GM11168 (cell line): ENCODE results near the gene FIGNL2.

ENCODE experiments used
- in situ Hi-C: fragments of 300-500 bp; cut with MboI; formaldehyde crosslinking; loops from one replicate; pipeline ENCODE4 v1.12.0; 2022; ENCODE audit warnings: low sequenced_read_pairs; ENCODE audit not compliant: unreplicated experiment

FIGNL2 gene

DNA sequence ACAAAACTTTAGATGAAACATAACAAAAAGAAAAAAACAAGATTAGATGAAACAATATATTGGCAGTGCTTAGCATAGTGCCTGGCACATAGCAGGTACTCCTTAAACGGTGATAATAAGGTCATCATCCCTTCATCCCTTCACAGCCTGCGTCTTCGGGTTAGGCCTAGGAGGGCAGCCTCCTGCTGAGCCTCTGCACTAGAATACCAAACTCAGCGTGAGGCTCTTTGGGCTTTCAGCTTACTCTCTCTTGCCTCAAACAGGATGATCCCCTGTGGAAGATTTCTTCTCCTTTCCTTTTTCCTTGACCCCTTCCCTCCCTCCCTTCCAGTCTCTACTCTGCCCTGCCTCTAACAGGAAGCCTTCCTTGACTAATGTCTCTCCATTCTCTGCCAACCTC is 14.4 kb upstream of the FIGNL2 start:
- in situ Hi-C loops: no loop called here

- in situ Hi-C loops: no loop called here
Observed at GRCh38 chr12:51860986-51861385, 12.5 kb upstream of the FIGNL2 start.

DNA sequence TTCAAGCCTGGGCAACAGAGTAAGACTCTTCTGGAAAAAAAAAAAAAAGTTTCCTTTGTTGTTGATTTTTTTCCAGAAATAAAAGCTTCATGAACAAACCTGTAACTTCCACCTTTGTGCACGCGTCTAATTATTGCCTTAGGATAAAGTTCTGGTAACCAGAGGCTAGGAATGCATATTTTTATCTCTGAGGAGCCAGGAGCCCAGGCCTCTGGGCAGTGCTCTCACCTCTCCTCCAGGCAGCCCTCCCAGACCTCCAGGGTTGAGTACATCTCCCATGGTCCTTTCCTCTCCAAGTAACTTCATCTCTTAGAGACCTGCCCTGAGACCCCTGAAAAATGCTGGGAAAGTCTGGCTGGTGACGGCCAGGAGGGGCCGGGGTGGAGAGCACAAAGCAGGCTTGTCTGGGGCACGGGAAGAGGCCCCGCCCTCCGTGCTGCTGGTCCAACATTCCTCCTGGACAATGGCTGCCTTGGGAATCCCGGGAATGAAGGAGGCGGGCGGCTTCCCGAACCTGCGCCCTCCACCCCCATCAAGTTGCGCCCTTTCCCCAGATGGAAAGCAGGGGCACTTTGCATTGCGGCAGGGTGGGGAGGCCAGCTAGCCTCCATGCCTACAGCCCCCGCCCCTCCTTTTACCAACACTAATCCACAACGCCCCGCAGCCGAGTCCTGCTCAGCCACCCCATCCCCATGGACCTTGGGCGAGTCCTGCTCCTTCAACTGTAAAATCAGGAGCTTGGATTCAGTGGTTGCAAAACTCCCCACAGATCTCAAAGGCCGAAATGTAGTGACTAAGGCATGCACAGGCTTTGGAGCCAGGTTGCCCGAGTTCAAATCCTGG is 7.3 kb upstream of the FIGNL2 start:
- in situ Hi-C loops: no loop called here

- in situ Hi-C loops: no loop called here
Observed at GRCh38 chr12:51852404-51853137, 4.1 kb upstream of the FIGNL2 start.

DNA sequence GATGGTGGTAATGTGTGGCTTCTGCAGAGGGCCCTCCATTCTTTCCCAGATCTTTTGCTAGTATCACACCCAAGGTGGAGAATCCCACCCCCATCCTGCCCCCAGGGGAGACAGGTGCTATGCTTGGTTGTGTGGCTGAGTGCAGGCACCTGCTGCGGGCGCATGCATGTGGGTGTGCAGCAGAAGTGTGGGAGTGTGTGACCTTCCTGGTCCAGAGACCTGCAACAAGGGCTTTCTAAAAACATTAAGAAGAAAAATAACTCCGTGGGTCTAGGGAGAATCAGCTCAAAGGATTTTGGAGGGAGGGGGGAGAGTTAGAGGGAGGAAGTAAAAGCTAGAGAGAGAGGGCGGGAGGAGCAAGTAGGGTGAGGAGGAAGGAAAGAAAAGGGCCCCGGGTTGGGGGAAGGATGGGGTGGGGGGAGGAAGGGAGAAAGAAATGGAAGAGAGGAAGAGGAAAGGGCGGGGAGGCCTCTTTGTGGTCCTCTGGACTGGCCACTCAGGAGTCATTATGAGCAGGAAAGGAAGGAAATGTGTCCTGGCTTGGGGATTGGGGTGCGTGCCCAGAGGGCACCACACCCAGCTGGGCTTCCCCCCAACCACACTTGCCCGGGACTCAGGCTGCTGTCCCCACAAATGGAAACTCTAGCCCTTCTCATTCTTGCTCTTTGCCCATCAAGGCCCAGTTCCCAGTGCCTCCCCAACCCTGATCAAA is 3.1 kb upstream of the FIGNL2 start:
- in situ Hi-C loops: no loop called here

DNA sequence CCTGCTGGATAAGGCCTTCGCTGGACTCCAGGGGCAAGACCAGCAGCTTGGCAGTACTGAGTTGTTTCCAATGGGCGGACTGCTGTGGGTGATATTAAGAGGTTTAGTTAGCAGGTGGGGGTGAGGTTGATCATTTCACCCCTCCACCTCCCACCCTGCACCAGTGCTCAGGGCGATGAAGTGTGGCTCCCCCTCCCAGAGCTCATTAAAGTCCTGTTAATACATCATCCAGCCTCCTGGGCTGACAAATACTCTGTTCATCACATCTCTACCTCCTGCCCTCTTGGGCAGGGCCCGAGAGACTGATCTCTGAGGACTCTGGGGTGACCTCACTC is 2.4 kb upstream of the FIGNL2 start:
- in situ Hi-C loops: no loop called here

DNA sequence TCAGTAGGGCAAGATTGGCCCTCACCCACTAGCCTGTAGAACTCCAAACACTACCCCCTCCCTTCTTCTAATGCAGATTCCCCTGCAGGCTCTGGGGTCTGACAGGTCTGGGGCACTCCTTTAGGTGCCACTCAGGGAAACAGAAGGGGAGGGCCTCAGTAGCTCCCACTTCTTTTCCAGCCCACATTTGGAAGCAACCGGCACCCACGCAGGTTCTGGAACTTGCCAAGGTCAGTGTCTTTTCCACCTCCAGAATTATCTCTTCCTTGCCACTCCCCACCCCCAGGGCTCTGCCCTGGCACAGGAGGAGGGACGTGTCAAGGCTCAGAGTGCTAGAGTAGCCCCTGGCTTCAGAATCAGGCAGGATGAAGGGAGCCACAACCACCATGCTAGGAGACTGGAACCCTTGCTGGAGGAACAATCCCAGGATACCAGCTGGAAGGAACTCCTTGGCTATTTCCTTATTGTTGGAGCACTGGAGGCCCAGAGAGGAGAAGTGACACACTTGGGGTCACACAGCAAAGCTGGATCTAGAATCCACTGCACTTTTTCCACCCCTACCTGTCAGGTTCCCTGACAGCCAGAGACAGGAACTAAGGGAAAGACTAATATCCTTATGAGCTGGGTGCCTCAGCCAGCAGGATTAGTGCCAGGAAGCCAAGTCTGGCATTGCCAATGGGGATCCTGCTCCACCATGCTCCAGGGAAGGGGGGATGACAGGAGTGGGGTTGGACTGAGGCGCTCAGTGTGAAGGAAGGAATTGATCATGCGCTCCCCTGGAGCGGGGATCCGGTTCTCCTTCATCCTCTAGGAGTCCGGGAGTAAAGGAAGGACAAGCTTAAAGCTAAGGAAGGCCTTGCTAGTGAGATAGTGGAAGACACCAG is 1.8 kb upstream of the FIGNL2 start:
- in situ Hi-C loops: no loop called here

GRCh38 chr12:51848841-51849735 is 570 bp upstream of the FIGNL2 start:
- in situ Hi-C loops: no loop called here

DNA sequence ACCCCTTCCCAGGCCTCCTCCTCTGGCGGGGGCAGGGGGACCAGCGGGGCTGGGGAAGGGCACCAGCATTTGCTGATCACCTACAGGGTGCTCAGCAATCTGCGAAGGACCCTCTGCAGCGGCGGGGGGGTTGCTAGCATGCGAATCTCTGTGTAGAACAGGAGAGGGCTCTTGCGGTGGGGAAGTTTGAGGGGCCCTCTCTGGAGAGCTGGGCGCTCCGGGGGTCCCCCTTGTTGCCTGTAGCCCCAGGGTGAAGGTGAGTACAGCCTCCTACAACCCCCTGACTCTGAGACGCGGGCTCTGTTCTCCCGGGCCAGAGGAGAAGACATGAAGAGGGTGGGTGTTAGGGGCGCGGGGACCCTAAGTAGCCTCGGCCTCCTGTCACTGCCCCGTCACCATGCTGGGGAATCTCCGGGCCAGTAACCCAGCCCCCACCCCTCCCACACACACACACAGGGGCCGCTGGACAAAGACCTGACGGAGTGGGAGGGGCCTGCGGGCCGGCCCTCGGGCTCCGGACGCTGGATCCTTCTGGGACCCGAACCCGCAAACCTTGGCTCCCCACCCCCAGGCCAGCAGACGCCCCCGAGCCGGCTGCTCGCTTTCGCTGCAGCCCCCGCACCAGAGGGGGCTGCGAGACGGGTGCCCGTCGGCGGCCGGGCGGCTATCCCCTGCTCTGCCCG is 734 bp downstream of the FIGNL2 start:
- in situ Hi-C loops: no loop called here

GRCh38 chr12:51846911-51847642 is 1.4 kb downstream of the FIGNL2 start:
- in situ Hi-C loops: no loop called here

- in situ Hi-C loops: no loop called here
Observed at GRCh38 chr12:51846271-51846691, 2.2 kb downstream of the FIGNL2 start.

DNA sequence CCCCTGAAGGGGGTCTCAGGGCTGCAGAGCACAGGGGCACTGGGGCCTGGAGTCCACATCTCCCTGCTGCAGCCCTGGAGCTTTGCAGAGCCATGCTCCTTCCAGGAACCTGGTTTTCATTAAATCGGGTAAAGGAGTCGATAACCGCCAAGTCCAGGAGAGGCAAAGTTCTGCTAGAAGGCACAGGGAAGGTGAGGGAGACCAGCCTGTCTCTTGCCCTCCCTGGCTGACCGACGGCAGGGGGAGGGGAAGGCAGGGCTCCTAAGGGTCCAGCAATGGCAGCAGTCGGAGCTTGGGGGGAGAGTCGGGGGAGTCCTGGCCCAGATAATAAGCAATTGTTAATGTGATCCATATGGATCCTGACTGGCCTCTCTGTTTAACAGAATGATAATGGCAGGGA is 3.0 kb downstream of the FIGNL2 start:
- in situ Hi-C loops: no loop called here

GRCh38 chr12:51844854-51845253 is 3.7 kb downstream of the FIGNL2 start:
- in situ Hi-C loops: no loop called here

DNA sequence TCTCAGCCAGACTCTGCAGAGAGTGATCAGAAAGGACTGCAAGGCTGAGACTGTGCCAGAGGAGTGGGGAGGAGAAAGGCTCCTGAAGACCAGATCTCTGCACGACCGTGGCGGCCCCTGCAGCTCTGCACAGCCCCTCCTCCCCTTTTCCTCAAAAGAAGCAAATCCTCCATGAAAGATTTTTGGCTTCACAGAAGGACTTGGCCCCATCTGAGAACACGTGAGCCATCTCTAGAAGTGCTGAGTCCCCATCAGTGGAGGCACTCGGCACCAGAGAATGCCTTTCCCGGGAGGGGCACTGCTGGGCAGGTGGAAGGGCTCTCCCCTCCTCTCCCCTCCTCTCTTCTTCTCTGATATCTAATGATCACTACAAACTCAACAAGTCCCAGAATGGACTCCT is 6.8 kb downstream of the FIGNL2 start:
- in situ Hi-C loops: no loop called here

DNA sequence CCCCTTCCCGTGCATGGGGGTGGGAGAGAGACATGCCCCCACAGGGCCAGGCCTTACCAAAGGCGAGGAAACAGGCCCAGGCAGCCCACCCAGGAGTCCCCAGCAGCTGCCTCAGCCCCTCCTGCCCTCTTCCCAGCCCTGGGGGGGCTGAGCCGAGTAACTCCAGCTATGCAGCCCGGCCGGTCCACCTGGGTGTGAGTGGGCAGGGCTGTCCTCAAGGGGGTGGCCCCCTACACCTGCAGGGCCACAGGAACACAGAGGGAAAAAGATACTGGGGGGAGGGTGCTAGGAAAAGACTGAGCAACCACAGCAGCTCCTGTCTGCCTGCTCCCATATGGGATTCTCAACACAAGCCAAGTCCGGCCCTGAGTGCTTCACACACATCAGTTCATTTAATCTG is 7.6 kb downstream of the FIGNL2 start:
- in situ Hi-C loops: no loop called here

DNA sequence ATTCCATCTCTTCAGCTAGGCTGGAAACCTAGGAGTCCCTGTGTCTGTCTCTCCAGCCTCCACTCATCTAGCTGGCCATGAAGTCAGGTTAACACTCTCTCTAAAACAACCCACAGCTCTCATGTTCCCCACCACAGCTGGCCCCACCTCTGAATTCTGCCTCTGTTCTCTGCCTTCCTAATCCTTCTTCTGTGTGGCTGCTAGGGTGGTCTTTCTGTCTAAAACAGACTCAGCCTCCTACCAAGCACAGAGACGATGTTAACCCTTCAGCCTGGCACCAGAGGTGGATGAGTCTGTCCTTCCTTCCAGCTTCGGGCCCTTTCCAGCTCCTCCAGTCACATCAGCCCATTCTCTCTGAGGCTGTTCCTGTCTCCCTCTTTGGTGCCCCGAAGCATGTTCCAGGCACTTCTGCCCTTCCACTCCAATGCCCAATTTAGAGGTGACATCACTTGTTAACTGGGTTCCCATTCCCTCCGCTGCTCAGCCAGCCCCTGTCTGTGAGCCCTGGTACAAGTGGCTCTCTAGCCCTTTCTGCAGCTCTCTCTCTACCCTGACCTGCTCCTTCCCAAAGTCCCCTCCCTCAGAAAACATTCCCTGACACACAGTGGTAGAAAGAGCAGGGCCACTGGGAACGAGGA is 9.1 kb downstream of the FIGNL2 start:
- in situ Hi-C loops: no loop called here

DNA sequence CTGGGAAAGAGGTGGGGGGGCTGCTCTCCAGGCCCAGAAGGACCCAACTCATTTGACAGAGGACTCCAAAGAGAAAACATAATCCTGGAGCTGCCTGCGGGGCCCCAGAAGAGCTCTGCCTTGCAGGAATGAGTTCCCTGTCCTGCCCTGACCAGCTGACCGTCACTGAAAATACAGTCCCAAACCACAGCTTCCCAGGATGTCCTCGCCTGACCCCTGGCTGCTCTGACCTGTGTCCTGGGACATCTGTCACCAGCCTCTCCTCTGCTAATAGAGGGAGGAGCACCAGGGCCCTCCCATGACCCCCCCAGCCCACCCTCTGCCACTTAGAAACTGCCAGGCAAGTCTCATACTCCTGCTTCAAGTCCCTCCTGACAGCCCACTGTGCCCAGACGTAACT is 9.8 kb downstream of the FIGNL2 start:
- in situ Hi-C loops: no loop called here

DNA sequence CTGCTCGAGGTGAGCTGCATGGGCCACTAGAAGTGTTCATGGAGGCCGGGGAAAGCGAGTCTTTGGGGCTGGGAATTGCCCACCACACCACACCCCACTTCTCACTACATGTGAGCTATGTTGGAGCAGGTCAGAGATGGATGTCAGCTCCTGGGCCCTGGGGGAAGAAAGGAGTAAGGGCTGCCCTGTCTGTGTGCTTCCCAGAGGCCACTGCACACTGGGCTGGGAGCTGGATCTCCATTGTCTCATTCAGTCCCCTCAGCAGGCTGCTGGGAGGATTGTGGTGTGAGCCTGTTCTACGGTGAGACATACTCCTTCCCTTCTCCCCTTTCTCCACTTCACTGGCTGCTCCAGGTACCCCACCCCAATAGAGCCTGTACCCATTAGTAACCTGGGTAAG is 10.5 kb downstream of the FIGNL2 start:
- in situ Hi-C loops: no loop called here
